GM19035 (cell line): ENCODE data around the gene DDAH1.

ENCODE experiments used
- ATAC-seq: cut with Tn5 transposase; IDR thresholded peaks from one replicate; pipeline ENCODE4 v1.9.1; 2021; ENCODE audit not compliant: unreplicated experiment

The DDAH1 gene

GRCh38 chr1:85397490-85398032, 67.4 kb downstream of the DDAH1 start:
- no peak for ATAC-seq

GRCh38 chr1:85396194-85396593, 68.8 kb downstream of the DDAH1 start:
- no peak for ATAC-seq

- ATAC-seq: no peak
These were observed 70.8 kb downstream of the DDAH1 start for GRCh38 chr1:85394130-85394529.

GRCh38 chr1:85393490-85393889, 71.5 kb downstream of the DDAH1 start:
- no peak for ATAC-seq

GRCh38 chr1:85388416-85388815, 76.5 kb downstream of the DDAH1 start:
- ATAC-seq: no peak

- no peak for ATAC-seq
These were observed 77.2 kb downstream of the DDAH1 start for GRCh38 chr1:85387781-85388180.

GRCh38 chr1:85386068-85386722, 78.8 kb downstream of the DDAH1 start:
- no peak for ATAC-seq

- no peak for ATAC-seq
These were observed 85.5 kb downstream of the DDAH1 start for GRCh38 chr1:85379203-85380136.

- no peak for ATAC-seq
These were observed 86.4 kb downstream of the DDAH1 start for GRCh38 chr1:85378534-85378933.

GRCh38 chr1:85376356-85376755, 88.6 kb downstream of the DDAH1 start:
- ATAC-seq: no peak

- ATAC-seq: no peak
These were observed 89.5 kb downstream of the DDAH1 start for GRCh38 chr1:85375493-85375892.

GRCh38 chr1:85374160-85374559, 90.8 kb downstream of the DDAH1 start:
- no peak for ATAC-seq

- ATAC-seq: no peak
These were observed 91.6 kb downstream of the DDAH1 start for GRCh38 chr1:85373378-85373708.

- no peak for ATAC-seq
These were observed 92.1 kb downstream of the DDAH1 start for GRCh38 chr1:85372683-85373377.

GRCh38 chr1:85371021-85371420, 93.9 kb downstream of the DDAH1 start:
- ATAC-seq: no peak

GRCh38 chr1:85368073-85368770, 96.7 kb downstream of the DDAH1 start:
- ATAC-seq: no peak

- no peak for ATAC-seq
These were observed 98.4 kb downstream of the DDAH1 start for GRCh38 chr1:85366391-85367170.

- ATAC-seq: no peak
These were observed 99.1 kb downstream of the DDAH1 start for GRCh38 chr1:85365851-85366250.

GRCh38 chr1:85363521-85363920, 101.4 kb downstream of the DDAH1 start:
- ATAC-seq: no peak

GRCh38 chr1:85363092-85363491, 101.9 kb downstream of the DDAH1 start:
- ATAC-seq: no peak
